Adipose tissue (tissue), 3 donors: ENCODE results near the gene CDSN. TPM values are rescaled to one million over a fixed set of nuclear protein-coding genes. Genes with fewer than 3 reads are reported as not detected.
"Not testable (repeated sequence)": the region's sequence is repeated elsewhere in the genome, so short reads cannot be mapped to it uniquely, and the experiment has no call there.

Experiments used
- H3K27ac ChIP-seq: one replicate; pipeline ENCODE4 v1.5.1; 2013; ENCODE audit warnings: low read depth, low read length
- WGBS, 3 donors: extraction: QIAGEN DNeasy Blood & Tissue Kit; methylation state at CpG; one replicate each; pipeline ENCODE4 v1.1.7; 2013; 5-methylcytosine and 5-hydroxymethylcytosine counted together
- polyA plus RNA-seq, 3 donors: library from polyadenylated mRNA; stranded (reverse); fragments of 200-250 nt; gene quantifications; one replicate each; pipeline ENCODE4 v1.2.3, GENCODE V29; 2013
- donor health status: healthy with polysubstance abuse.
- donor health status: Bipolar disorder and iron deficiency.
- donor health status: healthy.

CDSN gene
- polyA plus RNA-seq: under 1 TPM in 1 of 3 donors, not detected in 2; 0.03 TPM

- no peak within 1 kb of the TSS for H3K27ac ChIP-seq
- 78 to 85% (median 83%) methylated on average over 23 to 26 of the region's 26 CpGs for WGBS, 3 donors
Observed at GRCh38 chr6:31120151-31120915, at the start of gene CDSN. Gene CDSN, minus strand, starts transcription at chr6:31120446. Its CDS starts 27 bp downstream, at chr6:31120419.

- WGBS, 3 donors: 81 to 86% (median 85%) methylated on average over 10 of the region's 10 CpGs
Observed at GRCh38 chr6:31169123-31169857, 49.0 kb upstream of the CDSN start.

GRCh38 chr6:31168606-31169005, 48.4 kb upstream of the CDSN start:
- 76 to 94% (median 87%) methylated on average over 3 of the region's 3 CpGs for WGBS, 3 donors

More at GRCh38 chr6:31169123-31169857, 49.0 kb upstream of the CDSN start:
- H3K27ac ChIP-seq: no peak overlapping the region

GRCh38 chr6:31165986-31166385, 45.7 kb upstream of the CDSN start:
- 68 to 86% (median 77%) methylated on average over 5 of the region's 5 CpGs for WGBS, 3 donors
- no peak overlapping the region for H3K27ac ChIP-seq

More at GRCh38 chr6:31168606-31169005, 48.4 kb upstream of the CDSN start:
- no peak overlapping the region for H3K27ac ChIP-seq

GRCh38 chr6:31165064-31165832, 45.0 kb upstream of the CDSN start:
- H3K27ac ChIP-seq: not testable (repeated sequence)

GRCh38 chr6:31164475-31165063, 44.3 kb upstream of the CDSN start:
- H3K27ac ChIP-seq: not testable (repeated sequence)
- 90 to 96% (median 91%) methylated on average over 7 to 8 of the region's 9 CpGs for WGBS, 3 donors

More at GRCh38 chr6:31165064-31165832, 45.0 kb upstream of the CDSN start:
- WGBS, 3 donors: 78 to 93% (median 81%) methylated on average over 17 of the region's 17 CpGs

- H3K27ac ChIP-seq: no peak overlapping the region
Observed at GRCh38 chr6:31163922-31164321, 43.7 kb upstream of the CDSN start.

- 85 to 88% (median 87%) methylated on average over 13 of the region's 13 CpGs for WGBS, 3 donors
- no peak overlapping the region for H3K27ac ChIP-seq
Observed at GRCh38 chr6:31162463-31163165, 42.4 kb upstream of the CDSN start.

GRCh38 chr6:31161216-31162126, 41.2 kb upstream of the CDSN start:
- H3K27ac ChIP-seq: no peak overlapping the region
- WGBS, 3 donors: 91 to 92% (median 91%) methylated on average over 19 of the region's 19 CpGs

GRCh38 chr6:31158863-31159855, 38.9 kb upstream of the CDSN start:
- 20 to 26% (median 23%) methylated on average over 35 of the region's 35 CpGs for WGBS, 3 donors
- H3K27ac ChIP-seq: no peak overlapping the region

GRCh38 chr6:31158140-31158862, 38.1 kb upstream of the CDSN start, which contains the start of gene TCF19:
Gene TCF19, plus strand, starts transcription at chr6:31158589. Its CDS starts 881 bp downstream, at chr6:31159470.
- 0 to 1% (median 0%) methylated on average over 65 of the region's 65 CpGs for WGBS, 3 donors
- H3K27ac ChIP-seq: no peak within 1 kb of the TSS

GRCh38 chr6:31157513-31158139, 37.4 kb upstream of the CDSN start, which contains the start of gene CCHCR1:
Gene CCHCR1, minus strand, starts transcription at chr6:31157802. Its CDS starts 202 bp downstream, at chr6:31157600.
- 3 to 14% (median 12%) methylated on average over 14 of the region's 14 CpGs for WGBS, 3 donors
- no peak within 1 kb of the TSS for H3K27ac ChIP-seq

GRCh38 chr6:31156641-31157040, 36.4 kb upstream of the CDSN start:
- no peak overlapping the region for H3K27ac ChIP-seq
- whole genome bisulfite sequencing, 3 donors: 91 to 95% (median 94%) methylated on average over 7 of the region's 7 CpGs

GRCh38 chr6:31154436-31154835, 34.2 kb upstream of the CDSN start:
- H3K27ac ChIP-seq: no peak overlapping the region
- WGBS, 3 donors: 86 to 96% (median 95%) methylated on average over 15 of the region's 15 CpGs

- H3K27ac ChIP-seq: no peak overlapping the region
- WGBS, 3 donors: 85 to 95% (median 92%) methylated on average over 7 of the region's 7 CpGs
Observed at GRCh38 chr6:31152781-31153180, 32.5 kb upstream of the CDSN start.
